Breast epithelium (tissue), 4 donors: ENCODE data around the gene PIGQ. TPM values are rescaled to one million over a fixed set of nuclear protein-coding genes. Genes with fewer than 3 reads are reported as not detected.
A peak's percentile ranks its signal among the peaks of the same experiment; 100 is the strongest.

Source experiments
- DNase-seq, 2 donors: peaks; one replicate each; pipeline ENCODE4 v3.0.0-alpha.2; 2019; ENCODE audit warnings: low spot score in 2 of 2
- H3K27ac ChIP-seq, 2 donors: fragments of 200-600 bp; sonication (generic) in 1 of 2; one replicate each; pipeline ENCODE4 v1.5.1; 2016 to 2019; ENCODE audit warnings: mild to moderate bottlenecking in 1 of 2
- H3K27me3 ChIP-seq, 2 donors: fragments of 200-600 bp; sonication (generic) in 1 of 2; one replicate each; pipeline versions ENCODE4 v1.5.1 to v1.6.0; 2017 to 2019; ENCODE audit warnings: control low read depth in 1 of 2, mild to moderate bottlenecking in 1 of 2
- H3K36me3 ChIP-seq: fragments of 200-600 bp; one replicate; pipeline ENCODE4 v1.5.1; 2019
- H3K4me1 ChIP-seq, 2 donors: fragments of 200-600 bp; sonication (generic); one replicate each; pipeline ENCODE4 v1.5.1; 2016 to 2019; ENCODE audit warnings: control low read depth in 1 of 2
- H3K4me3 ChIP-seq, 3 donors: fragments of 200-600 bp; sonication (generic); 1 replicate in 2 of 3; 2 replicates in 1 of 3; pipeline ENCODE4 v1.5.1; 2016 to 2019; ENCODE audit warnings: mild to moderate bottlenecking in 3 of 3, moderate library complexity in 2 of 3
- H3K9me3 ChIP-seq, 2 donors: fragments of 200-600 bp; sonication (generic) in 1 of 2; one replicate each; pipeline ENCODE4 v1.5.1; 2016 to 2019; ENCODE audit warnings: control low read depth in 1 of 2
- CTCF ChIP-seq, 3 donors: fragments of 450-650 bp; IDR thresholded peaks; one replicate each; pipeline ENCODE4 v1.5.1; 2016 to 2017; ENCODE audit warnings: antibody characterized with exemption in 3 of 3, mild to moderate bottlenecking in 3 of 3, moderate library complexity in 3 of 3
- POLR2A ChIP-seq: fragments of 450-650 bp; IDR thresholded peaks from one replicate; pipeline ENCODE4 v1.6.1; 2016; ENCODE audit warnings: antibody characterized with exemption, mild to moderate bottlenecking, moderate library complexity
- POLR2AphosphoS5 ChIP-seq, 3 donors: sonication (generic); formaldehyde crosslinking; IDR thresholded peaks; one replicate each; pipeline ENCODE4 v1.6.1; 2017; ENCODE audit warnings: antibody characterized with exemption in 3 of 3
- intact Hi-C: fragments of 100-400 bp; cut with DNase I; formaldehyde crosslinking; loops from one replicate; pipeline ENCODE4 v1.15.1; 2023; ENCODE audit warnings: low total_unique reads
- total RNA-seq, 3 donors: library from RNA; depleted of rRNA; stranded (reverse); fragments of >200 nt; gene quantifications; one replicate each; pipeline ENCODE4 v1.1.0, GENCODE V29; 2016

The PIGQ gene
- total RNA-seq, 3 donors from 2014 or later, result 22.2 to 36.1 (median 31.9) TPM

- TF ChIP-seq CTCF (IDR thresholded peaks at IDR 0.05) (no peak), POLR2A (no peak), POLR2AphosphoS5 (IDR thresholded peaks at IDR 0.05) (no peak)
- Histone ChIP-seq H3K36me3 (no peaks in the 10 kb centered on the region), H3K4me1 (peaks cover 17 to 21% of the 10 kb centered on the region in 2 donors), H3K27me3 (peaks cover 5 to 39% of the 10 kb centered on the region in 2 donors), H3K9me3 (no peaks in the 10 kb centered on the region), H3K27ac (no peak overlapping the region), H3K4me3 (no peak overlapping the region)
- DNase-seq, result no peak
- intact Hi-C loops, result no loop called here
These were observed 6.6 kb upstream of the PIGQ start for GRCh38 chr16:563072-563644.

- Histone ChIP-seq H3K9me3 (no peaks in the 10 kb centered on the region), H3K4me3 (peak overlapping the region in 1 of 3 donors; percentile 62), H3K27ac (no peak overlapping the region), H3K4me1 (peaks cover 24 to 30% of the 10 kb centered on the region in 2 donors), H3K27me3 (peaks cover 3 to 22% of the 10 kb centered on the region in 2 donors), H3K36me3 (no peaks in the 10 kb centered on the region)
- DNase-seq, result no peak
- TF ChIP-seq POLR2A (no peak), CTCF (IDR thresholded peaks at IDR 0.05) (no peak), POLR2AphosphoS5 (IDR thresholded peaks at IDR 0.05) (no peak)
- intact Hi-C loops, result loop anchor here (1.0 kb wide), 1 partner anchor 19 kb away; no protein-coding TSS in a partner anchor
These were observed 4.9 kb upstream of the PIGQ start for GRCh38 chr16:564690-565418.

GRCh38 chr16:565419-566330 is 4.1 kb upstream of the PIGQ start:
- no peaks in the 10 kb centered on the region for H3K36me3 ChIP-seq
- H3K27me3 ChIP-seq, result peaks cover 2 to 21% of the 10 kb centered on the region in 2 donors
- intact Hi-C loops, result loop anchor here (1.0 kb wide), 1 partner anchor 19 kb away; no protein-coding TSS in a partner anchor
- TF ChIP-seq CTCF (IDR thresholded peaks at IDR 0.05) (no peak), POLR2A (no peak), POLR2AphosphoS5 (IDR thresholded peaks at IDR 0.05) (no peak)
- DNase-seq, result peak in 1 of 2 donors; percentile 74
- H3K9me3 ChIP-seq, result no peaks in the 10 kb centered on the region
- peak overlapping the region in 2 of 3 donors; percentile 27 to 62 for H3K4me3 ChIP-seq
- peak overlapping the region; percentile 61 to 86 for H3K27ac ChIP-seq
- peaks cover 24 to 30% of the 10 kb centered on the region in 2 donors for H3K4me1 ChIP-seq

GRCh38 chr16:566475-567372 is 3.0 kb upstream of the PIGQ start, which contains the start of gene NHLRC4:
NHLRC4 (plus strand) TSS chr16:567005; CDS start chr16:568048, 1,043 bp downstream.
- Histone ChIP-seq H3K27me3 (peaks cover 0 to 10% of the 10 kb centered on the region in 2 donors), H3K4me1 (peaks cover 24 to 30% of the 10 kb centered on the region in 2 donors), H3K27ac (peak within 1 kb of the TSS; percentile 61 to 86), H3K9me3 (no peaks in the 10 kb centered on the region), H3K4me3 (peak within 1 kb of the TSS; percentile 10 to 62 (median 37)), H3K36me3 (no peaks in the 10 kb centered on the region)
- no peak for TF ChIP-seq POLR2AphosphoS5 (IDR thresholded peaks at IDR 0.05)
- no peak for TF ChIP-seq CTCF (IDR thresholded peaks at IDR 0.05)
- no peak for TF ChIP-seq POLR2A
- intact Hi-C loops, result no loop called here
- peak in 1 of 2 donors; percentile 81 for DNase-seq
